HG02840 (cell line): Measurements from ENCODE around the gene SNX20.
A peak's percentile ranks its signal among the peaks of the same experiment; 100 is the strongest.

ENCODE experiments used
- ATAC-seq: cut with Tn5 transposase; IDR thresholded peaks from one replicate; pipeline ENCODE4 v1.9.1; 2021; ENCODE audit warnings: mild to moderate bottlenecking, moderate library complexity, moderate number of reproducible peaks; ENCODE audit not compliant: unreplicated experiment, low FRiP score

The SNX20 gene

DNA sequence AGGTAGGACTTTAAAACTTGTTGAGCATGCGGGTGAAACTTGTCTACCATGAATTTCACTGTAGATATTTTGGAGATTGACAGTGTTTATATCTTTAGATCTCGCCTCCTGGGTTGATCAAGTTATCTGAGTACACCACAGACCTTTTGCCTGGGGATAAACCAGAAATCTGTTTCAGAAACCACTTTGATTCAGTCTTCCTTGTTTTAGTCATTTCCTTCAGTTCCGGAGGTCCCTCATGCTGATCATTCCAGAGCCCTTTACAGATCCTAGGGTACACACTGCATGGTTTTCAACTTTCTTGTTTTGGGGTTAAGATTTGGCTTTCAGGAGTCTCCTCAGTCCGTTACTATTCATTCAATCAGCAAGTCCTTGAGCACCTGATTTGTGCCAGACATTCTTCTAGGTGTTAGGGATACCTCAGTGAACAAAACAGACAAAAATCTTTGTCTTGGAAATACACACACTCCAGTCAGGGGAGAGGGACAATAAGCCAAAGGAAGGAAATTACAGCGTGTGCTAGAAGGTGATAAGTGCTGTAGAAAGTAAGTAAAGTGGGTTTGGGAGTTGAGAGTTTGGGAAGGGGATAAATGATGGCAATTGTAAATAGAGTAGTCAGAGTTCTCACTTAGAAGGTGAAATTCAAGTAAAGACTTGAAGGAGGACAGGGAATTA is 24.5 kb upstream of the SNX20 start:
- no peak for ATAC-seq

DNA sequence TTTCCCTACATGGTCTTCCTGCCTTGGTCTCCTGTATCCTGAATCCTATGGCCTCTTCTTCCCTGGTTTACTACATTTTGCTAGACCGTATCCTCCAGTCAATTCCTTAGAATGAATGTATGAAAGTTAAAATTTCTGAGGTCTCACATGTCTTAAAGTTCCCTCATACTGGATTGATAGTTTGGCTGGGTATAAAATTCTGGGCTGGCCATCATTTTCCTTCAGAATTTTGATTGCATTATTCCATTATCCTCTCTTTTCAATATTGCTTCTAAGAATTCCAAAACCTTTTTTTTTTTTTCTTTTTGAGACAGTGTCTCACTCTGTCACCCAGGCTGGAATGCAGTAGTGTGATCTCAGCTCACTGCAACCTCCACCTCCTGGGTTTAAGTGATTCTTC is 23.1 kb upstream of the SNX20 start:
- no peak for ATAC-seq

DNA sequence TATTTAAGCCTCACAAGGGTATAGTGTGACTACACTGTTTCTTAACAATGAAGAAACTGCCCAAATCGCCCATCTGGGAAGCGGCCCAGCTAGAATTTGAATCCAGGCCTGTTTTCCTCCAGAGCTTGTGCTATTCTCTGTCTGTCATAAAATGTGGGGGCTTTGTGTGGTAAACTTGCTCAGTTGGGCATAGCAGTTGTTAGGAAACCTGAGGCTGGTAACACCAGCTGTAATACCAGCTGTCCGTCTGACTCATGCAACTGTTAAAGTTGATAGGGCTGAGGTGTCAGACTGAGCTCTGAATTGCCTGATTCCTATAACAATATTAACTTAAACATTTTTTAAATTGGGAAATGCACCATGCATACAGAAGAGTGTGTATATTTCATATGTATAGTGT is 21.6 kb upstream of the SNX20 start:
- ATAC-seq: no peak

DNA sequence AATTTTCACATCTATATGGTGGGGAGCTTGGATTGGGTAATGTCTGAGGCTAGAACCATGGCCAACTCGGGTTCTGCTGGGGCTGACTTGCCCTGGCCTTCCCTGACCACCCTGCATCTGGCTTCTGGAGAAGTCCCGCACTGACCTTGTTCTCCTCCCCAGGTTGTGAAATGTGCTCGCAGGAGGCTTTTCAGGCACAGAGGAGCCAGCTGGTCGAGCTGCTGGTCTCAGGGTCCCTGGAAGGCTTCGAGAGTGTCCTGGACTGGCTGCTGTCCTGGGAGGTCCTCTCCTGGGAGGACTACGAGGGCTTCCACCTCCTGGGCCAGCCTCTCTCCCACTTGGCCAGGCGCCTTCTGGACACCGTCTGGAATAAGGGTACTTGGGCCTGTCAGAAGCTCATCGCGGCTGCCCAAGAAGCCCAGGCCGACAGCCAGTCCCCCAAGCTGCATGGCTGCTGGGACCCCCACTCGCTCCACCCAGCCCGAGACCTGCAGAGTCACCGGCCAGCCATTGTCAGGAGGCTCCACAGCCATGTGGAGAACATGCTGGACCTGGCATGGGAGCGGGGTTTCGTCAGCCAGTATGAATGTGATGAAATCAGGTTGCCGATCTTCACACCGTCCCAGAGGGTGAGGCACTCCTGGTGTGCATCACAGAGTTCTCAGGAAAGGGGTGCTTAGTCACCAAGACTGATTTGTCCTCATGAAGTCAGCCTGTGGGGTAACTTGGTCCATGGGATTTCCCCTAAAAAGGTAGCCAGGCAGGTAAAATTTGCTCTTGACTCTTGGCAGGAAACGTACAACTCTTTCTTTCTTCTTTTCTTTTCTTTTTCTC is 18.4 kb upstream of the SNX20 start:
- no peak for ATAC-seq

DNA sequence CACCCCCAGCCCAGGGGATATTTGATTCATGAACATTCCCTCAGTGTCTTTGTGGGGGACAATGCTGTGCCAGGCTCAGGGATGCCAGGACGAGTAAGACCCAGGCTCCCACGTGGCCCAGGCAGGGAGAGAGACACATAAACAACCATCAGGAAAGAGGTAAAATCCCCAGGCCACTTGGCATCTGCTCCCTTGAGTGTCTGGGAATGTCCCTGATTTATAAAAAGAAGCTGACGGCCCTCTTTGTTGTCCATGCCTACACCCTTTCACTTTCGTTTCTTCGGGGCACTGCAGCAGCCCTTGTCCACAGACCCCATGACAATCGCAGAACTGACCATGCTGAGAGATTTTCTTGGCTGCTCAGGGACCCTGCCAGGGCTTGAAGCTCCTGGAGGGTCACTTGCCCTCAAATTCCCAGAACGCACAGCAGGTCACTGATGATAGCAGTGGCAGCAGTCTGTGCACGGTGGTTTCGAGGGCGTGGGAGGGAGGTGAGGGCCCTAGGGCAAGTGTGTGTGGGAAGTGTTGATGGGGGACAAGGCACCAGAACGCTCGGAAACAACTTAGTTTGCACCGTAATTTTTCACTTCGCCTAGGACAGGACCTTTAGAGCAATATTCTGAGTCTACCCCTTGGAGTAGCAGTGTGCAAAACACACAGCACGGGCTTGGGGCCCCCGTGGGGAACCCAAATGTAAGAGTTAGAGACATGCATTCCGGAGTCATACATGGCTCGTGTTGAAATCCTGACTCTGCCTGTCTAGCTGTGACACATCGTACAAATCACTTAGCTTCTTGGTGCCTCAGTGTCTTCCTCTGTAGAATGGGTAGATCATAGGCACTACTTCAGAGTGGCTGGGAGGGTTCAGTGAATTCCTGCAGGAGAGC is 17.0 kb upstream of the SNX20 start:
- no peak for ATAC-seq

DNA sequence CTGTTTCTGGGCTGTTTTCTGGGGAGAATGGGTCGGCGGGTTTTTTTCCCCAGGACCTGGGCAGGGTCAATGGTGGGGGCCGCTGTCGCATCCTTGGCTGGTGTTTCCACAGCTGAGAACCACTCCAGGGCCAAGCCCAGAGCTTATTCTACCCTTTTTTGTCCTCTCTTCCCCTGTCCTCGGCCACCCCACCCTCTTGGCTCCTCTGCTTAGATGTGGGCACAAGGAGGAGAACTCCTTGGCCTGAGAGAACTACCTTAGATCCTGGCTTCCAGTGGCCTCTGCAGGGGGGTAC is 16.3 kb upstream of the SNX20 start:
- no peak for ATAC-seq

DNA sequence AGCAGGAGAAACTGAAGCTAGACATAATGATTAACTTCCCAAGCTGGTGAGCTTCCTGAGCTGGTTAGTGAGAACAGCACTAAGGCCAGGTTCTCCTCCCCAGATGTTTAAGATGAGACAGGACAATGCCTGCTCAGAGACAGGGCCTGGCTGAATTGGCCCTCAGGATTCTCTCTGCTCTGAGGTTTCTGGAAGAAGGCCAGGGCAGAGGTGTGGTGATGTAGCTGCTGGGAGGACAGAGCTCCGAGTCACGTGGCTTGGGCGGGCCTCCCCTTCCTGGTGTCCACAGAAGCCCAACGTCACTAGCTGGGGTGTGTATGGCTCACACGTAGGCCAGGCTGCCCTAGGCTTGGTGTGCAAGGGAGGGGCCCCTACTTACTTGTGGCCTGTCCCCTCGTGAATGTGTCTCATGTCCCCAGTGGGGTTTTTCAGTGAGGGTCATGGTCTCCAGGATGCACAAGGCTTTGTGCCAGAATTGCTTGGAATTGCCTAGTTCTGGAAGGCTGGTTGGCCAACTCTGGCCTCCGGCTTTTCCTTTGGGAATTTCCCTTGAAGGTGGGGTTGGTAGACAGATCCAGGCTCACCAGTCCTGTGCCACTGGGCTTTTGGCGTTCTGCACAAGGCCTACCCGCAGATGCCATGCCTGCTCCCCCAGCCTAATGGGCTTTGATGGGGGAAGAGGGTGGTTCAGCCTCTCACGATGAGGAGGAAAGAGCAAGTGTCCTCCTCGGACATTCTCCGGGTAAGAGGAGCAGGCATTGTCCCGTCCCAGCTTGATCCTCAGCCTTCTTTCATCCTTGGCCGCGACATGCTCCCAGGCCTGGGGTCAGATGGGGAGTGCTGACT is 15.7 kb upstream of the SNX20 start:
- ATAC-seq: peak; percentile 50

DNA sequence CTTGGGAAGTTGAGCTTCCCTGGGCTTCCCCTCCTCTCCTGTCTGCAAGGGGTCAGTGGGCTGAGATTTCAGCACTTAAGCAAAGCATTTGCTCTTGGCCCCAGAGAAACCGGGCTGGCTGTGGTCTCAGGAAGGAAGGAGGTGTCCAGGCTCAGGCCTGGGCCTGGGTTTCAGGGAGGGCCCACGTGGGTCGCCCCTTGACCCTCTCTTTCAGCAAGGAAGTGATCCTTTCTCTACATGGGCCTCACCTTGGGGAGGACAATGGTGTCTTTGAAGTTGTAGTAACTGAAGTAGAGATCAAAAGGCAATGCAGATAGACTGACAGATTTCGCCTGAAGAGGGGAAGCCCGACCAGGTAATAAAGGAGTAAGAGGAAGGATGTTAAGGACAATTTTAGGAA is 15.0 kb upstream of the SNX20 start:
- ATAC-seq: peak; percentile 32

DNA sequence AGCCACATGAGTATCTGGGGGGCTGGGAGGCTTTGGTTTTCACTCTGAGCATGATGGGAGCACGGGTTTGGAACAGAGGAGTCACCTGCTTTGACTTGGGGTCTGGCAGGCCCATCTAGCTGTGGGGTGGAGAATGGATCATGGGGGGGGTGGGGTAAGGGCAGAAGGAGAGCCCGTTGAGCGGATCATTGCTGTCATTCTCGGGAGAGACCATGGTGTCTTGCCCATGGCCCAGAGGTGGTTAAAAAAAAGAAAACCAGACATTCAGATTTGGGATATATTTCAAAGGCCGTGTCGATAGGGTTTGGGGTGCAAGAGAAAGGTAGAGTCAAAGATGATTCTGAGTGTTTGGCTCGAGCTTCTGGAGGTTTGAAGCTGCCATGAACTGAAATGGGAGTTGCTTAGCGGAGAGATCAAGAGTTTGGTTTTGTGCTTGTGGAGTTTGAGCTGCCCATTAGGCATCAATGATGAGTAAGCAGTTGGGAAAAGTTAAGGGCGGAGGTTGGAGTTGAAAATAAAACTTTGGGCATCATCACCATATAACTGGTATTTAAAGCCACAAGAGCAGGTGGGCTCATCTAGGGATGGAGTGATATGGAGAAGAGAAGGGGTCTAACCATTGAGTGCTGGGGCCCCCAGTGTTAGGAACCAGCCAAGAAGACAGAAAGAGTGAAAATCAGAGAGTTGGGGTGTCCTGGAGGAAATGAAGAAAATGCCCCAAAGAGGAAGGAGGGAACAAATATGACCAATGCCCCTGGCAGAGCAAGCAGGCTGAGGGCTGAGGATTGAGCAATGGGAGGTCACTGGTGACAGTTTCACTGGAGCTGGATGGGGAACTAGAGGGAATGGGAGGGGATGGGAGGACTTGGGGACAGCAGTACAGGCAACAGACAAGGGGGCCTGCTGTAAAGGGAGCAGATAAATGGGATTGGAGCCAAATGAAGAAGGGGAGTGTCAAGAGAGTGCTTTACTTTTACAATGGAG is 14.2 kb upstream of the SNX20 start:
- ATAC-seq: no peak

DNA sequence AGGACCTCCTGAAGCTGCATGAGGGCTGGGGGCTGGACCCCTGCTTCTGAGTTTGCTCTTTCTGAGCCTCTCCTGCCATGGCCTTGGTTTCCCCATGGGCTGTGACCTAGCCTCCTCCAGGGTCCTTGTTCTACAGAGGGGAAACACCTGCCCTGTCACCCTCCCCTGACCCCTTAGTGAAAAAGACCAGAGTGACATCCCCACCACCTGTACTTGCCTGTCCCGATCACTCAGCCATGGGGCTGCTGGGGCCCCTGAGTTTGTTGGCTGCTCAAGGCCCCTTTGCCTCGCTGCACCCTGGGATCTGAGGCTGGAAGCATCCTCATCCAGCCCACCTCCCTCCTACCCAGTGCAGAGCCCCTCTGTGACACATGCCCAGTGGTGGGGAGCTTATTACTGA is 13.1 kb upstream of the SNX20 start:
- ATAC-seq: no peak

DNA sequence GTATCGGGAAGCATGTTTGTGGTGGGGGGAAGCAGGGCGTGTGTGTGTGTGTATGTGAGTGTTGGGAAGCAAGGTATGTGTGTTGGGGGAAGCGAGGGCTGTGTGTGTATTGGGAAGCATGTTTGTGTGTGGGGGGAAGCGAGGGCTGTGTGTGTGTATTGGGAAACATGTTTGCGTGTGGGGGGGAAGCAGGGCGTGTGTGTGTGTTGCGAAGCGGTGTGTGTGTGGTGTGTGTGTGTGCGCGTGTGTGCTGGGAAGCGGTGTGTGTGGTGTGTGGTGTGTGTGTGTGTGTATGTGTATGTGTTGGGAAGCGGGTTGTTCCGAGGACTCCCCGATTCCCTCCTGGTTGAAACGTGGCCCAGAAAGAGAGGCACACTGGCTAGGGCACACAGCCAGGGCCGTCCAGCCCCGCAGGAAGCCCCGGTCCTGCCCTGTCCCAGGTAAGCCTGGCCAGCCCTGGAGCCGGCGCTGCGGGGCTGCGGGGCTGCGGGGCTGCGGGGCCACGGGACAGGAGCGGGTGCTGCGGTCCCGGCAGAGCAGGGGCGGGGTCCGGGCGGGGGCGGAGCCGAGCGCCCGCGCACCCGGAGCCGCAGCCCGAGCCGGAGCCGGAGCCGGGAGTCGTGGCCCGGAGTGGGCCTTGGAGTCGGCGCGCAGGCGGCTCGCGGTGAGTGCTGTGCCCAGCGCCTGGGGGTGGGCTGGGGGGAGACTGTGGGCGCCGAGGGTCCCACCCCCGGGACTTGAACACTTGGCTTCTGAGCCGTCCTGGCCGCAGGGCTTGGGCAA is 12.1 kb upstream of the SNX20 start, which contains the start of gene NOD2:
NOD2 (plus strand) TSS at position 608 of the 783 bp plus-strand sequence. CDS start 5,890 bp downstream, outside the sequence.
- no peak for ATAC-seq

DNA sequence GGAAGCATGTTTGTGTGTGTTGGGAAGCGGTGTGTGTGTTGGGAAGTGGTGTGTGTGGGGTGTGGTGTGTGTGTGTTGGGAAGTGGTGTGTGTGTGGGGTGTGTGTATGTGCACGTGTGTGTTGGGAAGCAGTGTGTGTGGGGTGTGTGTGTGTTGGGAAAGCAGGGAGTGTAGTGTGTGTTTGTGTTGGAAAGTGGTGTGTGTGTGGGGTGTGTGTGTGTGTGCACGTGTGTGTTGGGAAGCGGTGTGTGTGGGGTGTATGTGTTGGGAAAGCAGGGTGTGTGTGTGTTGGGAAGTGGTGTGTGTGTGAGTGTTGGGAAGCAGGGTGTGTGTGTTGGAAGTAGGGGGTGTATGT is 11.5 kb upstream of the SNX20 start:
- no peak for ATAC-seq

DNA sequence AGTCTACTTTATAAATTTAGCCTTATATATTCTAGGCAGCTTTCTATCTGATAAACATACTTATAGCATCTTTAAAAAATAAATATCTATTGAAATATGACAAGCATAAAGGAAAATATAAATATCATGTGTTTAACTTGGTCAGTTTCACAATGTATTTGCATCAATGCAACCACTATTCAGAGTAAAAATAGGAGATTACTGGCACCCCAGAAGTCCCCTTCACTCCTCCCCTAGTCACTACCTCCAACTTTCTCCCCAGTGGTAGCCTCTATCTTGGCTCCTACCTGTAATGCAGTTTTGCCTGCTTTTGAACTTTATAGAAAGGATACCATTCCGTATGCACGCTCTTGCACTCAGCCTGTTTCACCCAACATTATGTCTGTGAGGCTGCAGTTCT is 9.1 kb upstream of the SNX20 start:
- ATAC-seq: no peak

DNA sequence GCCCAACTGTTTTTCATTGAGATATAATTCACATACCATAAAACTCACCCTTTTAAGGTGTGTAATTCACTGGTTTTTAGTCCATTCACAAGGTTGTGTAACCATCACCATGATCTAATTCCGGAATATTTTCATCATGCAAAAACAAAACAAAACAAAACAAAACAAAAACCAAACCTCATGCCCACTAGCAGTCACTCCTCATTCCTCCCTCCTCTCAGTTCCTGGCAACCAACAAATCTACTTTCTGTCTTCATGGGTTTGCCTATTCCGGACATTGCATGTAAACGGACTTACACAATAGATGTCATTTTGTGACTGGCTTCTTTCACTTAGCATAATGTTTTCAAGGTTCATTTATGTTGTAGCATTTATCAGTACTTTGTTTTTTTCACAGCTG is 7.8 kb upstream of the SNX20 start:
- ATAC-seq: no peak

DNA sequence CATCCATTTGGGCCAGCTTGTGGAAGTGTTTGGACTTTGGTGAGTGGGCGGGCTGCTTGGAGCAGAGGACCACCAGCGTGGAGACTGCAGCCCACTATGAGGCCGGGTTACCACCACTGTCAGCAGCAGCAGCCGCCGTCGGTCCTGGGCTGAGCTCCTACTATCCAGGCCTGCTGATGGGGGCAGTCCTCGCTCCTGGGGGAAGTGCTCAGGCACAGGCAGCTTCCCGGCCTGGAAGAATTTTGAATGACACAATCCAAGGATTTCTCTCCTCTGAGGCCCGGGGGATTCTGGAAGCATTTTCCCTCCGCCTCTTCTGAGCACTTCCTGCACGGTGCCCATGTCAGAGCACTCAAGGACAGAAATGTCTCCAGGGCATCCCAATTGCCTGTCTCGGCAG is 7.0 kb upstream of the SNX20 start:
- no peak for ATAC-seq

DNA sequence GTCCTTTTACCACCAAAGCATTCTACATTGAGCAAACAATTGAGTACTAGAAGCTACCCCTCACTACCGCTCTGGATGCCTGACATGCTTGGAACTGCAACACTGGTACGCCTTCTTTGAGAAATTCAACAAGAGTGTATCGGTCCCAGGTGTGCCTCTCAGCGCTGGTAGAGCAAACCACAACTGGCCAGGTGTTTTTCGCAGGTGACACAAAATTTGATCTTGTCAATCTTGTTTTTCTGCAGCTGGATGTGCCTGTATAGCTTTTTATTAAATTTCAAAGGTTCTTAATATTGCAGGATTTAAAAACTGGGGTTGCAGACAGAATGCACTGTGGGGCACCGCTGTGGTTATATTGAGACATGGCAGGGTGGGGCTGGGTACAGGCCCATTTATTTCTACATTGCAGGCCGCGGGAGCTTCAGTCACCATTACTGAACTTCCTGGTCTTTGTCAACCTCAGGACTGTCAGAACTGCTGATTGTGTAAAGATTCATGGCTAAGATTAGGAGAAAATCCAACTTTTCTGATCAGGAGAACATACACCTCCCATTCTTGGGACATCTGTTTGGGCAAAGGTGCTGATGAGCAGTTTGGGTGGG is 4.5 kb upstream of the SNX20 start:
- ATAC-seq: no peak

DNA sequence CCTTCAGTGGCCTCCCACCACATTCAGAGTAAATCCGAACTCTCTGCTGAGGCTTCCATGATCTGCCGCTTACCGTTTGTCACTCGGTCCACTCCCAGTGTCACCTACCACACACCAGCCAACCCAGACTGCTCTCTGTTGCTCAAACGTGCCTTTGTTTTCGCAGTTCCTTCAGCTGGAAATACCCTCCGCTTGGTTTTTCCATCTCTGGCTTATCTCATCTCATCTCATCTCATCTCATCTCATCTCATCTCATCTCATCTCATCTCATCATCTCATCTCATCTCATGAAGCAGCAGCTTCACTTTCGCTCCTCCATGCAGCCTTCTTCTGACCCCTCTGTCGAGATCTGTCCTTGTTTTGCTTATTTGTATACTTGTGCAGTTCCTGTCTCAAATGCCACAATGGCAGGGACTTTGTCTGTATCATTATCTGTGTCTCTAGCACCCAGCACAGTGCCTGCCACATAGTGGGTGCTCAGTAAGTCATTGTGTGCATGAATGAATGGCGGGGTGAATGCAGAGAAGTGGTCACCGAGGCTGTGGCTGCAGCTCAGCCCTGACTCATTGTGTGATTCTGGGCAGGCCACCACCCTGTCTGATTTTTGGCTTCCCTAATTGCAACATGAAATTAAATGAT is 3.8 kb upstream of the SNX20 start:
- ATAC-seq: no peak
